HCT116 (cell line): Measurements from ENCODE around the gene ERAL1. TPM values are rescaled to one million over a fixed set of nuclear protein-coding genes. Genes with fewer than 3 reads are reported as not detected.

ENCODE experiments used
- ATAC-seq: fragments of 200-7000 bp; cut with Tn5 transposase; 2 replicates; pipeline ENCODE4 v1.9.1; 2020; ENCODE audit warnings: mild to moderate bottlenecking, moderate library complexity
- BruUV-seq: library from RNA; stranded (reverse); fragments of 400-500 nt; replicated peaks from 2 replicates; lab custom pipeline; 2021; lab: Mats Ljungman, UMichigan
- CTCF ChIA-PET: fragments of 300-600 bp; sonication (Branson Sonifier 250); formaldehyde crosslinking; loops from one replicate; lab custom pipeline; 2021; ENCODE audit warnings: antibody characterized with exemption; lab: Charles Lee
- POLR2A ChIA-PET: fragments of 300-600, 350-600 bp; sonication (Branson Sonifier 250); formaldehyde crosslinking; loops from one replicate; lab custom pipeline; 2021; ENCODE audit warnings: antibody characterized with exemption; lab: Charles Lee
- RAD21 ChIA-PET, 2 experiments: fragments of 300-600 bp; sonication (Branson Sonifier 250); formaldehyde crosslinking; loops; one replicate each; lab custom pipeline; 2023; ENCODE audit warnings: low total read pairs in 2 of 2; ENCODE audit not compliant: uncharacterized antibody in 2 of 2, unreplicated experiment in 2 of 2, low non-redundant PET in 1 of 2; lab: Charles Lee
- DNase-seq: peaks from one replicate; pipeline ENCODE4 v3.0.0-alpha.2; 2010; ENCODE audit warnings: low read depth, low spot score
- H2AFZ ChIP-seq: fragments of 200-600 bp; shearing (Covaris generic), sonication (generic); 2 replicates; pipeline ENCODE4 v1.6.1; 2017; ENCODE audit warnings: low read depth, mixed run types, mixed read lengths, antibody characterized with exemption, low read length; ENCODE audit not compliant: poor library complexity, severe bottlenecking
- H3K27ac ChIP-seq: 2 replicates; pipeline ENCODE4 v1.5.1; 2012; ENCODE audit warnings: low read depth, low read length
- H3K27me3 ChIP-seq: fragments of 200-600 bp; sonication (generic); 2 replicates; pipeline ENCODE4 v1.6.1; 2016; ENCODE audit warnings: mixed run types, low read length, mixed read lengths; ENCODE audit not compliant: insufficient read depth
- H3K36me3 ChIP-seq, 2 experiments: fragments of 200-500 bp in 1 of 2; fragments of 200-600 bp in 1 of 2; sonication (Bioruptor generic) in 1 of 2; sonication (generic) in 1 of 2; 2 replicates each; pipeline versions ENCODE4 v1.5.1 to v1.6.1; 2014 to 2016; ENCODE audit warnings: low read length in 2 of 2, inconsistent platforms in 1 of 2, mixed read lengths in 1 of 2, mixed run types in 1 of 2; ENCODE audit not compliant: insufficient read depth in 2 of 2, control insufficient read depth in 1 of 2
- H3K4me1 ChIP-seq, 2 experiments: fragments of 200-600 bp in 1 of 2; sonication (generic) in 1 of 2; 2 replicates each; pipeline versions ENCODE4 v1.5.1 to v1.6.1; 2012 to 2017; ENCODE audit warnings: low read length in 2 of 2, inconsistent platforms in 1 of 2, mild to moderate bottlenecking in 1 of 2, mixed read lengths in 1 of 2, mixed run types in 1 of 2, moderate library complexity in 1 of 2; ENCODE audit not compliant: insufficient read depth in 2 of 2, control insufficient read depth in 1 of 2
- H3K4me2 ChIP-seq: fragments of 200-600 bp; sonication (generic); 2 replicates; pipeline ENCODE4 v1.6.1; 2017; ENCODE audit warnings: mixed run types, low read length, mixed read lengths
- H3K4me3 ChIP-seq, 2 experiments: fragments of 200-600 bp in 1 of 2; sonication (generic) in 1 of 2; replicated peaks in 1 of 2; 2 replicates each; pipeline ENCODE4 v1.5.1; 2011 to 2016; ENCODE audit warnings: low read length in 2 of 2, control low read depth in 1 of 2, low read depth in 1 of 2, mild to moderate bottlenecking in 1 of 2, mixed read lengths in 1 of 2, mixed run types in 1 of 2
- H3K79me2 ChIP-seq: fragments of 200-600 bp; sonication (generic); 2 replicates; pipeline ENCODE4 v1.6.1; 2017; ENCODE audit warnings: mild to moderate bottlenecking, mixed run types, low read length, moderate library complexity, mixed read lengths; ENCODE audit not compliant: insufficient read depth
- H3K9ac ChIP-seq: fragments of 200-600 bp; sonication (generic); 2 replicates; pipeline ENCODE4 v1.6.1; 2016; ENCODE audit warnings: low read length, mixed read lengths
- H3K9me2 ChIP-seq: fragments of 200-600 bp; sonication (generic), shearing (Covaris generic); 2 replicates; pipeline ENCODE4 v1.6.1; 2017; ENCODE audit warnings: mixed run types, mild to moderate bottlenecking, moderate library complexity; ENCODE audit not compliant: insufficient read depth
- H3K9me3 ChIP-seq, 2 experiments: fragments of 200-500 bp in 1 of 2; fragments of 200-600 bp in 1 of 2; sonication (Bioruptor generic) in 1 of 2; sonication (generic) in 1 of 2; 2 replicates each; pipeline ENCODE4 v1.6.1; 2014 to 2017; ENCODE audit warnings: low read length in 2 of 2, mixed read lengths in 2 of 2, inconsistent platforms in 1 of 2, low read depth in 1 of 2, mild to moderate bottlenecking in 1 of 2, mixed run types in 1 of 2, moderate library complexity in 1 of 2; ENCODE audit not compliant: control insufficient read depth in 1 of 2, insufficient read depth in 1 of 2
- H4K20me1 ChIP-seq: fragments of 200-600 bp; sonication (generic), shearing (Covaris generic); 2 replicates; pipeline ENCODE4 v1.6.1; 2017; ENCODE audit warnings: mixed run types, mild to moderate bottlenecking, moderate library complexity; ENCODE audit not compliant: insufficient read depth
- CBX3 ChIP-seq: IDR thresholded peaks from 2 replicates; pipeline ENCODE4 v1.6.1; 2012; ENCODE audit warnings: low read depth
- CEBPB ChIP-seq: IDR thresholded peaks from 2 replicates; pipeline ENCODE4 v1.6.1; 2012; ENCODE audit warnings: low read depth
- EGR1 ChIP-seq: IDR thresholded peaks from 2 replicates; pipeline ENCODE4 v1.6.1; 2012; ENCODE audit warnings: low read depth
- ELF1 ChIP-seq: IDR thresholded peaks from 2 replicates; pipeline ENCODE4 v1.6.1; 2012; ENCODE audit warnings: low read depth, borderline replicate concordance
- EZH2 ChIP-seq: fragments of 200-600 bp; sonication (generic); IDR thresholded peaks from 2 replicates; pipeline ENCODE4 v1.6.1; 2017; ENCODE audit warnings: antibody characterized with exemption, mixed run types
- EZH2phosphoT487 ChIP-seq: fragments of 200-600 bp; IDR thresholded peaks from 2 replicates; pipeline ENCODE4 v1.6.1; 2018; ENCODE audit warnings: antibody characterized with exemption, borderline replicate concordance
- FOSL1 ChIP-seq: IDR thresholded peaks from 2 replicates; pipeline ENCODE4 v1.6.1; 2012; ENCODE audit warnings: low read depth
- POLR2A ChIP-seq: IDR thresholded peaks from 2 replicates; pipeline ENCODE4 v1.7.0; 2011; ENCODE audit warnings: borderline replicate concordance; ENCODE audit not compliant: insufficient read depth, insufficient read length; ENCODE audit errors: extremely low read depth
- POLR2AphosphoS5 ChIP-seq: IDR thresholded peaks from 2 replicates; pipeline ENCODE4 v1.6.1; 2011; ENCODE audit warnings: mild to moderate bottlenecking, low read depth, low read length, moderate library complexity
- RAD21 ChIP-seq: IDR thresholded peaks from 2 replicates; pipeline ENCODE4 v1.6.1; 2012; ENCODE audit warnings: low read depth, mild to moderate bottlenecking
- SRF ChIP-seq: IDR thresholded peaks from 2 replicates; pipeline ENCODE4 v1.6.1; 2012; ENCODE audit warnings: low read depth
- TCF7L2 ChIP-seq: IDR thresholded peaks from 2 replicates; pipeline ENCODE4 v1.7.0; 2011; ENCODE audit warnings: borderline replicate concordance, inconsistent platforms; ENCODE audit not compliant: insufficient read depth, insufficient read length; ENCODE audit errors: extremely low read depth
- YY1 ChIP-seq: IDR thresholded peaks from 2 replicates; pipeline ENCODE4 v1.6.1; 2011; ENCODE audit warnings: low read length, low read depth, moderate library complexity, mild to moderate bottlenecking; ENCODE audit not compliant: insufficient replicate concordance; ENCODE audit errors: extremely low read depth
- ZFX ChIP-seq: fragments of 450-650 bp; IDR thresholded peaks from 2 replicates; pipeline ENCODE4 v1.6.1; 2017
- ZNF274 ChIP-seq: fragments of 200-500 bp; sonication (Bioruptor generic); IDR thresholded peaks from 2 replicates; pipeline ENCODE4 v1.6.1; 2014; ENCODE audit warnings: mild to moderate bottlenecking, low read depth, low read length, inconsistent platforms
- intact Hi-C: fragments of 100-400 bp; cut with micrococcal nuclease; formaldehyde crosslinking; loops from 2 replicates; pipeline ENCODE4 v1.10.0; 2022
- total RNA-seq: library from RNA; stranded (reverse); gene quantifications from one replicate; pipeline ENCODE4 v1.2.1, GENCODE V29; 2021; ENCODE audit not compliant: unreplicated experiment
- TF ChIP-seq, protein P1 (sequence below): IDR thresholded peaks from 2 replicates; pipeline ENCODE4 v1.6.1; 2012
- TF ChIP-seq, protein P2 (sequence below), 3 experiments: fragments of 200-600 bp in 1 of 3; sonication (generic) in 1 of 3; IDR thresholded peaks in 2 of 3; conservative IDR thresholded peaks in 1 of 3; 2 replicates each; pipeline ENCODE4 v1.5.1; 2012 to 2017; ENCODE audit warnings: low read depth in 2 of 3, low read length in 2 of 3, antibody characterized with exemption in 1 of 3, borderline replicate concordance in 1 of 3, control low read depth in 1 of 3, mild to moderate bottlenecking in 1 of 3, mixed read lengths in 1 of 3, mixed run types in 1 of 3, moderate library complexity in 1 of 3; ENCODE audit not compliant: insufficient read depth in 1 of 3
- TF ChIP-seq, protein P3 (sequence below): IDR thresholded peaks from 2 replicates; pipeline ENCODE4 v1.6.1; 2012; ENCODE audit warnings: low read depth
- TF ChIP-seq, protein P4 (sequence below): IDR thresholded peaks from 2 replicates; pipeline ENCODE4 v1.6.1; 2011; ENCODE audit warnings: mild to moderate bottlenecking, low read length, moderate library complexity; ENCODE audit not compliant: insufficient replicate concordance; ENCODE audit errors: extremely low read depth
- TF ChIP-seq, protein P5 (sequence below): IDR thresholded peaks from 2 replicates; pipeline ENCODE4 v1.6.1; 2012

ERAL1 gene
- total RNA-seq, 1 experiment from 2014 or later: 52.0 TPM

DNA sequence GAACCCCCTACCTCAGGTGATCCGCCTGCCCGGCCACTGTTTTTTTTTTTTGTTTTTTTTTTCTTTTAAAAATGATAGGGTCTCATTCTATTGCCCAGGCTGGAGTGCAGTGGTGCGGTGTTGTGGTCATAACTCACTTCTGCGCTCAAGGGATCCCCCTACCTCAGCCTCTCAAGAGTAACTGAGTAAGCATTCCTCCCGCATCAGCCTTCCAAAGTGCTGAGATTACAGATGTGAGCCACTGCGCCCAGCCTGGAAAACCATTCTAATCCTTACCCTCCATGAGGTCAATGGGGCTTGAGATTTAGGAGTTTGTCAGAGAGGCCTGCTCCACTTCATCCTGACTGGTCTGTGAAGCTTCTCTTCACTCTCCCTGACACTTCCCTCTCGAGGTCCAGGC is 12.5 kb downstream of the ERAL1 start:
- no peak overlapping the region for H2AFZ ChIP-seq
- no peaks in the 10 kb centered on the region for H3K27me3 ChIP-seq
- intact Hi-C loops: no loop called here
- no peak overlapping the region for H3K27ac ChIP-seq
- H4K20me1 ChIP-seq: no peaks in the 10 kb centered on the region
- DNase-seq (no peak), ATAC-seq (no peak)
- H3K4me1 ChIP-seq: no peaks in the 10 kb centered on the region
- no peak for TF ChIP-seq ZNF274
- TF ChIP-seq EGR1: no peak
- no peak for TF ChIP-seq CBX3
- no peak for TF ChIP-seq YY1
- no peak for TF ChIP-seq EZH2
- TF ChIP-seq ZFX: no peak
- no peak for TF ChIP-seq CEBPB
- TF ChIP-seq EZH2phosphoT487: no peak
- TF ChIP-seq, protein P1, sequence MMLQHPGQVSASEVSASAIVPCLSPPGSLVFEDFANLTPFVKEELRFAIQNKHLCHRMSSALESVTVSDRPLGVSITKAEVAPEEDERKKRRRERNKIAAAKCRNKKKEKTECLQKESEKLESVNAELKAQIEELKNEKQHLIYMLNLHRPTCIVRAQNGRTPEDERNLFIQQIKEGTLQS: no peak
- no peak for TF ChIP-seq TCF7L2
- TF ChIP-seq, protein P2, sequence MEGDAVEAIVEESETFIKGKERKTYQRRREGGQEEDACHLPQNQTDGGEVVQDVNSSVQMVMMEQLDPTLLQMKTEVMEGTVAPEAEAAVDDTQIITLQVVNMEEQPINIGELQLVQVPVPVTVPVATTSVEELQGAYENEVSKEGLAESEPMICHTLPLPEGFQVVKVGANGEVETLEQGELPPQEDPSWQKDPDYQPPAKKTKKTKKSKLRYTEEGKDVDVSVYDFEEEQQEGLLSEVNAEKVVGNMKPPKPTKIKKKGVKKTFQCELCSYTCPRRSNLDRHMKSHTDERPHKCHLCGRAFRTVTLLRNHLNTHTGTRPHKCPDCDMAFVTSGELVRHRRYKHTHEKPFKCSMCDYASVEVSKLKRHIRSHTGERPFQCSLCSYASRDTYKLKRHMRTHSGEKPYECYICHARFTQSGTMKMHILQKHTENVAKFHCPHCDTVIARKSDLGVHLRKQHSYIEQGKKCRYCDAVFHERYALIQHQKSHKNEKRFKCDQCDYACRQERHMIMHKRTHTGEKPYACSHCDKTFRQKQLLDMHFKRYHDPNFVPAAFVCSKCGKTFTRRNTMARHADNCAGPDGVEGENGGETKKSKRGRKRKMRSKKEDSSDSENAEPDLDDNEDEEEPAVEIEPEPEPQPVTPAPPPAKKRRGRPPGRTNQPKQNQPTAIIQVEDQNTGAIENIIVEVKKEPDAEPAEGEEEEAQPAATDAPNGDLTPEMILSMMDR (IDR thresholded peaks at IDR 0.05 in 2 of 3, conservative IDR thresholded peaks at IDR 0.05 in 1 of 3; ENCODE audit: borderline replicate concordance in 1 of 3, insufficient read depth in 1 of 3, low read depth in 2 of 3, low read length in 2 of 3): no peak
- TF ChIP-seq FOSL1: no peak
- TF ChIP-seq, protein P3, sequence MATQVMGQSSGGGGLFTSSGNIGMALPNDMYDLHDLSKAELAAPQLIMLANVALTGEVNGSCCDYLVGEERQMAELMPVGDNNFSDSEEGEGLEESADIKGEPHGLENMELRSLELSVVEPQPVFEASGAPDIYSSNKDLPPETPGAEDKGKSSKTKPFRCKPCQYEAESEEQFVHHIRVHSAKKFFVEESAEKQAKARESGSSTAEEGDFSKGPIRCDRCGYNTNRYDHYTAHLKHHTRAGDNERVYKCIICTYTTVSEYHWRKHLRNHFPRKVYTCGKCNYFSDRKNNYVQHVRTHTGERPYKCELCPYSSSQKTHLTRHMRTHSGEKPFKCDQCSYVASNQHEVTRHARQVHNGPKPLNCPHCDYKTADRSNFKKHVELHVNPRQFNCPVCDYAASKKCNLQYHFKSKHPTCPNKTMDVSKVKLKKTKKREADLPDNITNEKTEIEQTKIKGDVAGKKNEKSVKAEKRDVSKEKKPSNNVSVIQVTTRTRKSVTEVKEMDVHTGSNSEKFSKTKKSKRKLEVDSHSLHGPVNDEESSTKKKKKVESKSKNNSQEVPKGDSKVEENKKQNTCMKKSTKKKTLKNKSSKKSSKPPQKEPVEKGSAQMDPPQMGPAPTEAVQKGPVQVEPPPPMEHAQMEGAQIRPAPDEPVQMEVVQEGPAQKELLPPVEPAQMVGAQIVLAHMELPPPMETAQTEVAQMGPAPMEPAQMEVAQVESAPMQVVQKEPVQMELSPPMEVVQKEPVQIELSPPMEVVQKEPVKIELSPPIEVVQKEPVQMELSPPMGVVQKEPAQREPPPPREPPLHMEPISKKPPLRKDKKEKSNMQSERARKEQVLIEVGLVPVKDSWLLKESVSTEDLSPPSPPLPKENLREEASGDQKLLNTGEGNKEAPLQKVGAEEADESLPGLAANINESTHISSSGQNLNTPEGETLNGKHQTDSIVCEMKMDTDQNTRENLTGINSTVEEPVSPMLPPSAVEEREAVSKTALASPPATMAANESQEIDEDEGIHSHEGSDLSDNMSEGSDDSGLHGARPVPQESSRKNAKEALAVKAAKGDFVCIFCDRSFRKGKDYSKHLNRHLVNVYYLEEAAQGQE: no peak
- TF ChIP-seq, protein P4, sequence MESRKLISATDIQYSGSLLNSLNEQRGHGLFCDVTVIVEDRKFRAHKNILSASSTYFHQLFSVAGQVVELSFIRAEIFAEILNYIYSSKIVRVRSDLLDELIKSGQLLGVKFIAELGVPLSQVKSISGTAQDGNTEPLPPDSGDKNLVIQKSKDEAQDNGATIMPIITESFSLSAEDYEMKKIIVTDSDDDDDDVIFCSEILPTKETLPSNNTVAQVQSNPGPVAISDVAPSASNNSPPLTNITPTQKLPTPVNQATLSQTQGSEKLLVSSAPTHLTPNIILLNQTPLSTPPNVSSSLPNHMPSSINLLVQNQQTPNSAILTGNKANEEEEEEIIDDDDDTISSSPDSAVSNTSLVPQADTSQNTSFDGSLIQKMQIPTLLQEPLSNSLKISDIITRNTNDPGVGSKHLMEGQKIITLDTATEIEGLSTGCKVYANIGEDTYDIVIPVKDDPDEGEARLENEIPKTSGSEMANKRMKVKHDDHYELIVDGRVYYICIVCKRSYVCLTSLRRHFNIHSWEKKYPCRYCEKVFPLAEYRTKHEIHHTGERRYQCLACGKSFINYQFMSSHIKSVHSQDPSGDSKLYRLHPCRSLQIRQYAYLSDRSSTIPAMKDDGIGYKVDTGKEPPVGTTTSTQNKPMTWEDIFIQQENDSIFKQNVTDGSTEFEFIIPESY: no peak
- TF ChIP-seq, protein P5, sequence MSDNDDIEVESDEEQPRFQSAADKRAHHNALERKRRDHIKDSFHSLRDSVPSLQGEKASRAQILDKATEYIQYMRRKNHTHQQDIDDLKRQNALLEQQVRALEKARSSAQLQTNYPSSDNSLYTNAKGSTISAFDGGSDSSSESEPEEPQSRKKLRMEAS: no peak
- no peak for TF ChIP-seq RAD21
- no peak for TF ChIP-seq POLR2AphosphoS5
- no peak for TF ChIP-seq POLR2A
- no peak for TF ChIP-seq SRF
- TF ChIP-seq ELF1: no peak
- POLR2A ChIA-PET: no interaction called here
- RAD21 ChIA-PET: no interaction called here
- no peaks in the 10 kb centered on the region for H3K9me2 ChIP-seq
- CTCF ChIA-PET: no interaction called here
- no peaks in the 10 kb centered on the region for H3K36me3 ChIP-seq
- no TSS peak for BruUV-seq
- no peaks in the 10 kb centered on the region for H3K9me3 ChIP-seq
- H3K4me3 ChIP-seq: no peak overlapping the region
- H3K9ac ChIP-seq: no peak overlapping the region
- H3K4me2 ChIP-seq: no peak overlapping the region
- H3K79me2 ChIP-seq: no peaks in the 10 kb centered on the region
